SK-N-SH treated with all-trans-retinoic acid at 6 μM for 48 hours (cell line): ENCODE results near the gene GTF3A.

Experiments used
- ARNTL ChIP-seq: fragments of 450-650 bp; formaldehyde crosslinking; IDR thresholded peaks from 2 replicates; pipeline ENCODE4 v1.5.0; 2020; ENCODE audit warnings: low read depth, mild to moderate bottlenecking, moderate library complexity, borderline replicate concordance
- ISL1 ChIP-seq: fragments of 250-450 bp; sonication (Bioruptor Pico); IDR thresholded peaks from 2 replicates; pipeline ENCODE4 v2.1.2; 2022; ENCODE audit warnings: mild to moderate bottlenecking, moderate library complexity
- ZNF565 ChIP-seq: fragments of 450-650 bp; formaldehyde crosslinking; conservative IDR thresholded peaks from 2 replicates; pipeline ENCODE4 v1.5.0; 2020; ENCODE audit warnings: low read depth, mild to moderate bottlenecking, moderate library complexity
- ZNF70 ChIP-seq: fragments of 450-650 bp; formaldehyde crosslinking; IDR thresholded peaks from 2 replicates; pipeline ENCODE4 v1.5.0; 2020; ENCODE audit warnings: mild to moderate bottlenecking, moderate library complexity

DNA sequence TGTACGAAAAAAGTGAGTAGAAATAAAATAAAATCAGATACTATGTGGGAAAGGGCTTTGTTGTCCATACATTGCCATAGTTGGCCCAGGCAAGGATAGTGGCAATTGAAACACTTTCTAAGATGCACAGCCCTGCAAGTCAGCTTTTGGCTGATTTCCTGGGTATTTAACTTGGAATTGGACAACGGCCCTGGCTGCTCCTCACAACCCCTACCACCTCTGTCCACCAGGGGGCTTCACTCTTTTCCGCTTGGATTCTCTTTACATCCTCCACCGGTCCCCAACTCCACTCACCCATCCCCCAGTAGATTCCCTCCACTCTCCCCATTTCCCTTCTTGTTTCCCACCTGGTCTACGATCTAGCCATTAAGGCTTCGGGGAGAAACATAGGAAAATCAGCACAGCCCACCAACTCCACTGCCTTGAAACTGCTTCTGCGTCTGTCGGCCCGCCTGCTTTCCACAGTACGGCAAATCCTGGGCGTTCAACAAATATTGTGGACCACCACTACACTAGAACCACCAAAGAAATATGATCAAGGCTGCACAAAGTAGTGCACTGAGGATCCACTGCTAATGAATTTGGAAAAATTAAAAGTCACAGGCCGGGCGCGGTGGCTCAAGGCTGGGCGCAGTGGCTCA, 48.6 kb upstream of the GTF3A start:
- TF ChIP-seq ZNF565 (CRISPR knock-in tag) = no peak
- no peak for TF ChIP-seq ARNTL (CRISPR knock-in tag)
- no peak for TF ChIP-seq ZNF70 (CRISPR knock-in tag)
- no peak for TF ChIP-seq ISL1 (CRISPR knock-in tag)
